Uterus (tissue), 4 donors: ENCODE measurements around the gene ZDHHC5. TPM values are rescaled to one million over a fixed set of nuclear protein-coding genes. Genes with fewer than 3 reads are reported as not detected.

Experiments used
- DNase-seq, 2 donors: peaks; one replicate each; pipeline ENCODE4 v3.0.0-alpha.2; 2019 to 2020
- H3K27ac ChIP-seq, 2 donors: fragments of 200-600 bp; sonication (generic); 1 replicate in 1 of 2; 2 replicates in 1 of 2; pipeline ENCODE4 v1.5.1; 2016 to 2018
- H3K27me3 ChIP-seq, 2 donors: fragments of 200-600 bp; sonication (generic); one replicate each; pipeline ENCODE4 v1.5.1; 2018 to 2019; ENCODE audit warnings: control low read depth in 1 of 2
- H3K36me3 ChIP-seq, 2 donors: fragments of 200-600 bp; sonication (generic); one replicate each; pipeline ENCODE4 v1.5.1; 2019; ENCODE audit warnings: control low read depth in 1 of 2
- H3K4me1 ChIP-seq, 2 donors: fragments of 200-600 bp; sonication (generic); one replicate each; pipeline ENCODE4 v1.5.1; 2018 to 2019; ENCODE audit warnings: control low read depth in 1 of 2
- H3K4me3 ChIP-seq, 2 donors: fragments of 200-600 bp; sonication (generic); 1 replicate in 1 of 2; 2 replicates in 1 of 2; pipeline ENCODE4 v1.5.1; 2018 to 2019; ENCODE audit warnings: mild to moderate bottlenecking in 1 of 2
- H3K9me3 ChIP-seq, 2 donors: fragments of 200-600 bp; sonication (generic); one replicate each; pipeline ENCODE4 v1.5.1; 2019; ENCODE audit warnings: control low read depth in 1 of 2
- POLR2A ChIP-seq, 2 donors: fragments of 450-650 bp; IDR thresholded peaks; one replicate each; pipeline ENCODE4 v1.6.1; 2016; ENCODE audit warnings: antibody characterized with exemption in 2 of 2, mild to moderate bottlenecking in 1 of 2, moderate library complexity in 1 of 2
- intact Hi-C: fragments of 100-400 bp; cut with DNase I; formaldehyde crosslinking; loops from one replicate; pipeline ENCODE4 v1.15.1; 2023; ENCODE audit warnings: low total_unique reads
- total RNA-seq, 4 donors: library from RNA; depleted of rRNA in 3 of 4; stranded (reverse); fragments of >200 nt in 3 of 4; gene quantifications; one replicate each; pipeline versions ENCODE4 v1.1.0 to v1.2.4, GENCODE V29; 2014 to 2023
- TF ChIP-seq, protein P1 (sequence below), 4 experiments: fragments of 200-600 bp in 2 of 4; fragments of 450-650 bp in 2 of 4; sonication (generic) in 2 of 4; IDR thresholded peaks; one replicate each; pipeline ENCODE4 v1.5.1; 2016 to 2019; ENCODE audit warnings: antibody characterized with exemption in 4 of 4, mild to moderate bottlenecking in 2 of 4, moderate library complexity in 1 of 4
- donor health status: DM: yes; HTN: yes; CAD: no.

ZDHHC5 gene
- total RNA-seq, 4 donors from 2014 or later, result 27.2 to 50.6 (median 34.6) TPM

DNA sequence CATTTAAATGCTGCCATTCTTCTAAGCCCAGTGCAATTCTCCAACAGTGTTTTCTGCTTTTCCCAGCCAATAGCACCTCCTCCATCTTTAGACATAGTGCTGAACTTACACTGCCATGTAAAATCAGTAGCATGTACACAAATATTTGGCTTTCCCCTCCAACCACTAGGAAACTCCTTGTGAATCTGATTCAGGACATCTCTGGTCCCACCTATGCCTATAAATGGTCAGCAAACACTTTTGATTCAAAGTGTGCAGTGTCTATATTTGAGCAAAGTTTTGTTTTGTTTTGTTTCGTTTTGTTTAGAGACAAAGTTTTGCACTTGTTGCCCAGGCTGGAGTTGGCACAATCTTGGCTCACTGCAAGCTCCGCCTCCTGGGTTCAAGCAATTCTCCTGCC lies 43.0 kb upstream of the ZDHHC5 start:
- no peaks in the 10 kb centered on the region for H3K27me3 ChIP-seq
- no peak for DNase-seq
- no peaks in the 10 kb centered on the region for H3K36me3 ChIP-seq
- H3K4me3 ChIP-seq, result no peak overlapping the region
- no peaks in the 10 kb centered on the region for H3K9me3 ChIP-seq
- intact Hi-C loops, result no loop called here
- H3K27ac ChIP-seq, result no peak overlapping the region
- no peaks in the 10 kb centered on the region for H3K4me1 ChIP-seq
- TF ChIP-seq, protein P1, sequence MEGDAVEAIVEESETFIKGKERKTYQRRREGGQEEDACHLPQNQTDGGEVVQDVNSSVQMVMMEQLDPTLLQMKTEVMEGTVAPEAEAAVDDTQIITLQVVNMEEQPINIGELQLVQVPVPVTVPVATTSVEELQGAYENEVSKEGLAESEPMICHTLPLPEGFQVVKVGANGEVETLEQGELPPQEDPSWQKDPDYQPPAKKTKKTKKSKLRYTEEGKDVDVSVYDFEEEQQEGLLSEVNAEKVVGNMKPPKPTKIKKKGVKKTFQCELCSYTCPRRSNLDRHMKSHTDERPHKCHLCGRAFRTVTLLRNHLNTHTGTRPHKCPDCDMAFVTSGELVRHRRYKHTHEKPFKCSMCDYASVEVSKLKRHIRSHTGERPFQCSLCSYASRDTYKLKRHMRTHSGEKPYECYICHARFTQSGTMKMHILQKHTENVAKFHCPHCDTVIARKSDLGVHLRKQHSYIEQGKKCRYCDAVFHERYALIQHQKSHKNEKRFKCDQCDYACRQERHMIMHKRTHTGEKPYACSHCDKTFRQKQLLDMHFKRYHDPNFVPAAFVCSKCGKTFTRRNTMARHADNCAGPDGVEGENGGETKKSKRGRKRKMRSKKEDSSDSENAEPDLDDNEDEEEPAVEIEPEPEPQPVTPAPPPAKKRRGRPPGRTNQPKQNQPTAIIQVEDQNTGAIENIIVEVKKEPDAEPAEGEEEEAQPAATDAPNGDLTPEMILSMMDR (IDR thresholded peaks at IDR 0.05), result no peak
- TF ChIP-seq POLR2A (IDR thresholded peaks at IDR 0.05), result no peak

DNA sequence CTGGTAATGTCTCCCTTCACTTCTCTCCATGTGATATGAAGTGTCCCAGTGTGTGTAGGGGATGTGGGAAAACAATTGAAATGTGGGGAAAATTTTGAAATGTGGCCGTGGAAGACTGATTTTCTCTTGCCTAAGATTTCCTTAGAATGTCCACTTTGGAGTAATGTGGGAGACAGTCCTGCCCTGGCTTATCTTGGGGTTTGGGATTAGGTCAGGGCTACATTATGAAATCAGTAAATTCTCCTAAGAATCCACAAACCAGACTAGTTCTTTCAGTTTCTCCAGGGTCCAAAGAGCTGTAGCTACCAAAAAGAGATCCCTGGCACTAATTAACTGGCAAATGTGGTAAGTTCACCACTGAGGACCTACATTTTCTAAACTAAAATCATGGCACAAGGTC lies 41.0 kb upstream of the ZDHHC5 start:
- Histone ChIP-seq H3K27ac (no peak overlapping the region), H3K4me3 (no peak overlapping the region), H3K4me1 (no peaks in the 10 kb centered on the region), H3K27me3 (no peaks in the 10 kb centered on the region), H3K36me3 (no peaks in the 10 kb centered on the region), H3K9me3 (no peaks in the 10 kb centered on the region)
- TF ChIP-seq POLR2A (IDR thresholded peaks at IDR 0.05), result no peak
- TF ChIP-seq, protein P1 (IDR thresholded peaks at IDR 0.05), result no peak
- DNase-seq, result no peak
- intact Hi-C loops, result no loop called here

DNA sequence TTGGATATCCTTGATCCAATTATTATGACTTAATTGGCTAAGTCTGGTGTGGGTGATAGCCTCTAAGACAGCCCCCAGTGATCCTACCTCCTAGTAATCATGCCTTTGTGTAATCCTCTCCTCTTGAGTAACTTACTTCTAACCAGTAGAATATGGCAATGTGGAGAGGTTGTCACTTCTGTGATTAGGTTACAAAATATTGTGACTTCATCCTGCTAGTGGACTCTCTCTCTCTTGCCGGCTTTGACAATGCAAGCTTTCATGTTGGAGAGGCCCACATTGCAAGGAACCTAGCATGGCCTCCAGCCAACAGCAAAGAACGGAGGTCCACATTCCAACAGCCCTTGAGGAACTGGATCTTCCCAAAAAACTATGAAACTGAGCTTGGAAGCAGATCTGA lies 37.7 kb upstream of the ZDHHC5 start:
- Histone ChIP-seq H3K27me3 (no peaks in the 10 kb centered on the region), H3K9me3 (no peaks in the 10 kb centered on the region), H3K27ac (no peak overlapping the region), H3K4me1 (no peaks in the 10 kb centered on the region), H3K4me3 (no peak overlapping the region), H3K36me3 (no peaks in the 10 kb centered on the region)
- TF ChIP-seq, protein P1 (IDR thresholded peaks at IDR 0.05), result no peak
- TF ChIP-seq POLR2A (IDR thresholded peaks at IDR 0.05), result no peak
- DNase-seq, result no peak
- intact Hi-C loops, result no loop called here

DNA sequence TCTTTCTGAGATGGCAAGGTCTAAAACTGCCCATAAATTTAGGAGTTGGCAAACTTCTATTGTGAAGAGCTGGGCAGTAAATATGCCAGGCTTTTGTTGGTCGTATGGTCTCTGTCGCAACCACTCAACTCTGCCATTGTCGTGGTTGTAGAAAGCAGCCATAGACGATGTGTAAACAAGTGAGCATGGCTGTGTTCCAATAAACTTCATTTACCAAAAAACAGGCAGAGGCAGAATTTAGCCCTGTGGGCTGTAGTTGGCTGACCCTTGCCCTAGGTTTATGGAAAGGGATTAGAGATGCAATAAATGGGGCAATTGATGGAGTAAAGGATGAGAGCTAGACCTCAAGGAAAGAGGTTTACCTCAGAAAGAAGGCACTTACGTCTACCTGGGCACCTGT lies 35.8 kb upstream of the ZDHHC5 start:
- DNase-seq, result no peak
- intact Hi-C loops, result no loop called here
- TF ChIP-seq POLR2A (IDR thresholded peaks at IDR 0.05), result no peak
- TF ChIP-seq, protein P1 (IDR thresholded peaks at IDR 0.05), result no peak
- H3K36me3 ChIP-seq, result no peaks in the 10 kb centered on the region
- H3K4me1 ChIP-seq, result peaks cover 0 to under 1% of the 10 kb centered on the region in 2 donors
- no peak overlapping the region for H3K27ac ChIP-seq
- H3K27me3 ChIP-seq, result no peaks in the 10 kb centered on the region
- H3K4me3 ChIP-seq, result no peak overlapping the region
- H3K9me3 ChIP-seq, result no peaks in the 10 kb centered on the region

DNA sequence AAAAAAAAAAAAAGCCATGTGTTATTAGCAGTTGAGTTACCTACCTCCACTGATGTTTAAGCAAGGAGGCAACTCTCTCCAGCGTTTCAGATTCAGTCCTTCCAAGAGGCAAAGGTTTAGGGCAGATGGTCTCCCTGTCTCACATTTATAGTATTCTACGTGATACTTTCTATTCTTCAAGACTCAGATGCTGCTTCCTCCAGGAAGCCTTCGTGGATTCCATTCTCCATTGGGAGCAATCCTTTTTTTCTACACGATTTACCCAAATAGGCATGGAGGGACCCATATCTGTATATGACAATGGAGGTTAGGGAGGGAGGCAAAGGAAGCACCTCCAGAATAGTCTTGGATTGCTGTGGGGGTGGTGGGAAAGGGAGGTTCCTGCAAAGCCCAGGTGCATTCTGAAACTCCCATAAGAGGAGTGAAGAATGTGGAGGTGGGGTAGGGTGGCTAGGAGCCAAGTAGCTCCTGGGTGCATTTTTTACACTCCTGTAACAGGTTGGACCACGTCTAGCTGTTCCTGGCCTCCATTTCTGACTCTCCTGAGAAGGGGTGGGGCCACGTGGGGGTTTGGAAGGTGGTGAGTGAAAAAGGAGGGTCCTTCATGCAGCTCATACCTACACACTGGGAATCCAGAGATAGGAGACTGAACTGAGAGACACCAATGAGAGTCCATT lies 34.4 kb upstream of the ZDHHC5 start:
- Histone ChIP-seq H3K27me3 (no peaks in the 10 kb centered on the region), H3K27ac (no peak overlapping the region), H3K4me1 (peaks cover 0 to 7% of the 10 kb centered on the region in 2 donors), H3K9me3 (no peaks in the 10 kb centered on the region), H3K36me3 (no peaks in the 10 kb centered on the region), H3K4me3 (no peak overlapping the region)
- intact Hi-C loops, result no loop called here
- no peak for TF ChIP-seq POLR2A (IDR thresholded peaks at IDR 0.05)
- no peak for DNase-seq

DNA sequence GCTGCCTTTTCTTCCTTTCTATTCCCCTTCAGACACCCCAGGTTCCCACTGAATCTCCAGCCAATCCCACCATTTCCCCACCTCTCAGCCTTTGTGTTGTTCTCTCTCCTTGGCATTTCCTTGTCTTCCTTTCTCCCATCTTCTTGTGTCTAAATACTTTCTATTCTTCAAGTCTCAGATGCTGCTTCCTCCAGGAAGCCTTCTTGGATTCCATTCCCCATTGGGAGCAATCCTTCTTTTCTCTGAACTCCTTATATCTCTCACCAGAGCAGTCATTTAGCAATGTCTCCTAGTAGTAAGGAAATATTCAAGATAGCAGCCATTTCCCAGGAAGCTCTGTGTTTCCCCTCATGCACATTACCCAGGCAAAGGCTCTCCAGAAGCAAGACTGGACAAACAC lies 33.6 kb upstream of the ZDHHC5 start:
- no peaks in the 10 kb centered on the region for H3K9me3 ChIP-seq
- intact Hi-C loops, result no loop called here
- TF ChIP-seq POLR2A (IDR thresholded peaks at IDR 0.05), result no peak
- TF ChIP-seq, protein P1 (IDR thresholded peaks at IDR 0.05), result no peak

More for the DNA sequence above, 33.6 kb upstream of the ZDHHC5 start:
- Histone ChIP-seq H3K36me3 (no peaks in the 10 kb centered on the region), H3K27ac (no peak overlapping the region), H3K4me3 (no peak overlapping the region), H3K4me1 (peaks cover 0 to 9% of the 10 kb centered on the region in 2 donors), H3K27me3 (no peaks in the 10 kb centered on the region)
- no peak for DNase-seq
